M059J (cell line): Measurements from ENCODE around the gene POLR3E. TPM values are rescaled to one million over a fixed set of nuclear protein-coding genes. Genes with fewer than 3 reads are reported as not detected.

Experiments
- DNase-seq: peaks from one replicate; pipeline ENCODE4 v3.0.0-alpha.2; 2012; ENCODE audit warnings: low read depth
- total RNA-seq: library from RNA; depleted of rRNA; stranded (reverse); fragments of >200 nt; shearing (Covaris generic); gene quantifications from 2 replicates; pipeline ENCODE4 v1.2.3, GENCODE V29; 2014; rRNA removed

The POLR3E gene, protein sequence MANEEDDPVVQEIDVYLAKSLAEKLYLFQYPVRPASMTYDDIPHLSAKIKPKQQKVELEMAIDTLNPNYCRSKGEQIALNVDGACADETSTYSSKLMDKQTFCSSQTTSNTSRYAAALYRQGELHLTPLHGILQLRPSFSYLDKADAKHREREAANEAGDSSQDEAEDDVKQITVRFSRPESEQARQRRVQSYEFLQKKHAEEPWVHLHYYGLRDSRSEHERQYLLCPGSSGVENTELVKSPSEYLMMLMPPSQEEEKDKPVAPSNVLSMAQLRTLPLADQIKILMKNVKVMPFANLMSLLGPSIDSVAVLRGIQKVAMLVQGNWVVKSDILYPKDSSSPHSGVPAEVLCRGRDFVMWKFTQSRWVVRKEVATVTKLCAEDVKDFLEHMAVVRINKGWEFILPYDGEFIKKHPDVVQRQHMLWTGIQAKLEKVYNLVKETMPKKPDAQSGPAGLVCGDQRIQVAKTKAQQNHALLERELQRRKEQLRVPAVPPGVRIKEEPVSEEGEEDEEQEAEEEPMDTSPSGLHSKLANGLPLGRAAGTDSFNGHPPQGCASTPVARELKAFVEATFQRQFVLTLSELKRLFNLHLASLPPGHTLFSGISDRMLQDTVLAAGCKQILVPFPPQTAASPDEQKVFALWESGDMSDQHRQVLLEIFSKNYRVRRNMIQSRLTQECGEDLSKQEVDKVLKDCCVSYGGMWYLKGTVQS
- 21.2 and 43.5 TPM in 2 replicates for total RNA-seq

GRCh38 chr16:22297114-22297870, at the start of gene POLR3E:
Gene POLR3E, plus strand, starts transcription at chr16:22297409. Its CDS starts 5,560 bp downstream, at chr16:22302969.
- DNase-seq = peak; percentile 96

DNA sequence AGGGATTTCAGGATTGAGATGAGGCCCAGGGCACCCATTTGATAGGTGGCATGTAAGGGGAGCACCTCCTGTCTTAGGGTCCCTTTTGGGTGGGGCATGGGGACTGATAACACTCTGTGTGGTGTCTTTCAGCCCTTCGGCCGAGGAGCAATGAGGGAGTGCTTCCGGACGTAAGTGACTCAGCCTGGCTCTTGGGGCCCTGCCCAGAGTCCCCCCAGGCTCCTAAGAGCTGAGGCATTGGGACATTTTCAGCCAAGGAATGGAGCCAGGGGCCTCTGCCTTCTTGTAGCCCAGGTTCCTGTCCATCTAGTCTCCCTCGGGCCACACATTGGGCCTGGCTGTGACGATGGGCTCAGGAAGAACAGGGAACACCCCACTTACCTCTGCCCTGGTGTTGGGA, 46.7 kb upstream of the POLR3E start:
- DNase-seq = peak; percentile 72

- DNase-seq = no peak
These were observed 44.9 kb upstream of the POLR3E start for GRCh38 chr16:22252317-22252716.

- no peak for DNase-seq
These were observed 43.9 kb upstream of the POLR3E start for GRCh38 chr16:22253272-22253671.

GRCh38 chr16:22255335-22255734, 41.9 kb upstream of the POLR3E start:
- peak; percentile 3 for DNase-seq

DNA sequence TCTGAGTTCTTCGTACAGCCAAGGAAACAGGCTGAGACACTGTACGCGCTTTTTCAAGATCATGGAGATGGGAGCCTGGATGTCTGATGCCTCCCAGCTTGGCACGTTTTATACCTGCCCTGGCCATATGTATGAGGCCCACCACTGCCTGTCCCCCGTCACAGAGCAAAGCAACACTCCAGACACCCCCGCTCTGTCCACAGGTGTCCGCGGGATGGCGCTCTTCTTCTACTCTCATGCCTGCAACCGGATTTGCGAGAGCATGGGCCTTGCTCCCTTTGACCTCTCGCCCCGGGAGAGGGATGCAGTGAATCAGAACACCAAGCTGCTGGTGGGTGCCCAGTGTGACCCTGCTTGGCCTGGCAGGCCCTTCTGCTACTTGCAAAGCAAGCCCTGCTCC, 39.8 kb upstream of the POLR3E start:
- no peak for DNase-seq

- DNase-seq = no peak
These were observed 36.7 kb upstream of the POLR3E start for GRCh38 chr16:22260490-22260889.

DNA sequence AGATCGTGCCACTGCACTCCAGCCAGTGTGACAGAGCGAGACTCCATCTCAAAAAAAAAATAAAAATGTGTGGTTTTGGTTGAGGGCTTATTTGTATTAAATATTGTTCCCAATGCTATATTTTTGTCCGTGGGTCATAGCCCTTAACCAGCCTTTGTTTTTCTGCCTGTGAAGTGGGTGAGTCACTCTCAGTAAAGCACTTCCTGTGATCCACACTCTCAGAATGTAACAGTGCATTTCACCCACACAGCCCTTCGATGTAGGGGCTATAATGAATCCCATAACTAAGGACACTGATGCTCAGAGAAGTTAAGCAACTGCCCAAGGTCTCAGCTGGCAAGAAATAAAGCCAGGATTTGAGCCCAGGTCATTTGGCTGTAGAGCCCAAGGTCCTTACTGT, 34.7 kb upstream of the POLR3E start:
- no peak for DNase-seq

- no peak for DNase-seq
These were observed 32.4 kb upstream of the POLR3E start for GRCh38 chr16:22264786-22265185.

- DNase-seq = no peak
These were observed 31.9 kb upstream of the POLR3E start for GRCh38 chr16:22265351-22265750.

- DNase-seq = no peak
These were observed 30.7 kb upstream of the POLR3E start for GRCh38 chr16:22266546-22266945.

DNA sequence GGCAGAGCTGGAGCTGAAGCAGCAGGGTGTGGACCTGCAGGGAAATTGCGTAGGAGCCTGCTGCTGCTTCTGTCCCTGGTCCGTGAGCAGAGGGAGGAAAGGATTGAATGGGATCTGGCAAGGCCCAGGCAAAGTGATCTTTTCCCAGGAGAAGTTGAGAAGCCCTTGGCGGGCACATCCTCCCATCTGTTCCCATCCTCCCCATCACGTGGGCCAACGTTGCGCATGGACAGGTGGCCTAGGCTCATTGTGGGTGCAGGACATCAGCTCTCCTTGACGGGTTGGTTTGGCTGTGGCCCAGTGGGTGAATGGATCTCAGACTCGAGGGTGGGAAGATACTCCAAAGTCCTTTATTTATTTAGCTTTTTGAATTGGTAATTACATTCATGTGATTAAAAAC, 29.4 kb upstream of the POLR3E start:
- DNase-seq = no peak

DNA sequence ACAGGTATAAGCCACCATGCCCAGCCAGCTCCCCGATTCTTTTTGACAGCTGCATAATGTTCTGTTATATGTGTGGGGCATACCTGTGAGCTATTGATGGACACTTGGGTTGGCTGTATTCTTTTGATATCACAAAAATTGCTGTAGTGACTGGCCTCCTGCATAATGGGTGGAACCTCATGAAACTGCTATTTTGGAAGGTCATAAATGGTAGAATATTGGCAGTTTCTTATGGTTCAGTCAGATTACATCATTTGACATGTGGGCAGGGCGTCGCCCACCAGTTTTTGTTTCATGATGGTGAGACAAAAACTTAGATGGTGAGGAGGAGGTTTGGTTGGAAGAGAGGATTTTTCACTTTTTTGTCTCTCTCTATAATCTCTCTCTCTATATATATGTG, 26.7 kb upstream of the POLR3E start:
- no peak for DNase-seq

- DNase-seq = no peak
These were observed 24.1 kb upstream of the POLR3E start for GRCh38 chr16:22272870-22273650.

- DNase-seq = no peak
These were observed 22.3 kb upstream of the POLR3E start for GRCh38 chr16:22274916-22275315.

DNA sequence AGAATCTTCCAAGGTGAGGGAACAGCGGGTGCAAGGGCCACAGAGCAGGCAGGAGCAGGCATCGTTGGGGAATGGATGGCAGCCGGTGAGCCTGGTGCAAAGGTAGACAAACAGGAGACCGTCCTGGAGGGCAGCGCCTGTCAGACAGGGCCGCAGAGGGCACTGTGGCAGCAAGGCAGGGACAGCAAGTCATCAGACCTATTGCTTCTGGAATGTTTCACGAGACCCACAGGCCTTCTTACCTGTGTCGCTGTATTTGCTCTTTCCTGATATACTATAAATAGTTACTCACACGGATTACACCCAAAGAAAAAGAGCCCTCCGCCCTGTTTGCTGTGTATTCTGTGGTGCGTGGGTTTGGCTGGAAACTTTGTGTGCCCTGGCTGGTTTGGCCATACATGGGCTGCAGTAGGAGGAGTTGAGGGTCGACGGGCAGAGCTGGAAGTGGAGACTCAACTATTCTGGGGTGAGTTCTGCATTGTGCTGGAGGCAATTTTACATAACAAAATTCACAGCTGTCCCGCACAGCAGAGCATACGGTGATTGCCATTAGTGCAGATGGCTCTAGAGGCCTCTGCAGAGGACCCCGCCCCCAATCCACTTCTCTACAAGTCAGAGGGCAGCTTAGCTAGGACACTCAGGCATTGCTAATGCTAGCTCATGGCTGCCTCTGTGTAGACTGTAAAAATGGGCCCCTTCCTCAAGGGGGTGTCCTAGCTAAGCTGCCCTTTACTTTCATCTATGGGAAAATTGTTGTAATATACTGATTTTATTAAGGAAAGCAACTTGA, 18.6 kb upstream of the POLR3E start:
- no peak for DNase-seq

DNA sequence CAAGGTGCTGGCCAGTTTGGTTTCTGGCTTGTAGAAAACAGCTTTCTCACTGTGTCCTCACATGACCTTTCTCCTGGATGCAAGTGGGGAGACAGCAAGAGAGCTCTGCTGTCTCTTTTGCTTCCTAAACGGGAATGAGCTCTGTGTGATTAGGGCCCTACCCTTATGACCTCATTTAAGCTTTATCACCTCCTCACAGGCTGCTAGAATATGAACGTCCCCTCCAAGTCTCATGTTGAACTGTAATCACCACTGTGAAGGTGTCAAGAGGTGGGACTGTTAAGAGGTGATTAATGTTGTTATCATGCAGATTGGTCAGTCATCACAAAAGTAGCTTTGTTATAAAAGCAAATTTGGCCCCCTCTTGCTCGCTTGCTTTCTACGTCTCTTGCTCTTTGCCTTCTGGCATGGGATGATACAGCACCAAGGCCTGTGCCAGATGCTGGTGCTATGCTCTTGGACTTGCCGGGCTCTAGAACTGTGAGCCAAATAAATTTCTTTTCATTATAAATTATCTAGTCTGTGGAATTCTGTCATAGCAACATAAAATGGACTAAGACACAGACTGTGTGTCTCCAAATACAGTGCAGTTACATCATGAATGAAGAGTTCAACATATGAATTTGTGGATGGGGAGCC, 14.8 kb upstream of the POLR3E start:
- DNase-seq = no peak

- no peak for DNase-seq
These were observed 12.6 kb upstream of the POLR3E start for GRCh38 chr16:22284637-22285036.

DNA sequence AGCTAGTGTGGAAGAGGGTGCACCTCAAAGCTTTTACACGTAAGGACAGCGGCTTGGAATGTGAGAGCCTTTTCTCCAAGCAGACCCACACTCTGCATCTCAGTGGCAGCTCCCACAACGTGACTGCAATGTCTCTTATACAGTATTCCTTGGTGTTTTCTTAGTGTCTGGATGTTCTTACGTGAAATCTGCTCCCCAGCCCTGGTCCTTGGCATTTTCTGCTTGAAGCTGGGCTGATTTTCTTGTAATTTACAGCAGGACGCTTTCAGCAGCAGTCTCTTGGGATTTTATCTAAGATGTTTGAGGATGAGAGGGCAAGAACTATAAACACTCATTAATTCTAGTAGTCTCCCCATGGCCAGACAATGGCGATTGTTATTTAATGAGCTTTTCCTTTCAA, 12.1 kb upstream of the POLR3E start:
- DNase-seq = no peak

GRCh38 chr16:22291020-22291419, 6.2 kb upstream of the POLR3E start:
- DNase-seq = no peak
